Nephron progenitor cell (in vitro differentiated cells): ENCODE results near the gene FAM193A.

Experiments
- DNase-seq: peaks from one replicate; pipeline ENCODE4 v3.0.0; 2021
- H3K27ac Mint-ChIP-seq: 2 replicates; pipeline ENCODE4 v1.8.0; 2021; ENCODE audit warnings: mild to moderate bottlenecking, moderate library complexity, mixed read lengths
- H3K27me3 Mint-ChIP-seq: 2 replicates; pipeline ENCODE4 v1.8.0; 2021; ENCODE audit warnings: mild to moderate bottlenecking, low read depth, mixed read lengths; ENCODE audit not compliant: poor library complexity
- H3K36me3 Mint-ChIP-seq: 2 replicates; pipeline ENCODE4 v1.8.0; 2021; ENCODE audit warnings: low read depth, mixed read lengths
- H3K4me1 Mint-ChIP-seq: 2 replicates; pipeline ENCODE4 v1.8.0; 2021; ENCODE audit warnings: mixed read lengths
- H3K4me3 Mint-ChIP-seq: 2 replicates; pipeline ENCODE4 v1.8.0; 2021; ENCODE audit warnings: mild to moderate bottlenecking, moderate library complexity, mixed read lengths
- H3K9me3 Mint-ChIP-seq: 2 replicates; pipeline ENCODE4 v1.8.0; 2021; ENCODE audit warnings: mild to moderate bottlenecking, moderate library complexity, mixed read lengths
- TF ChIP-seq, protein P1 (sequence below): fragments of 200-600 bp; sonication (generic); IDR thresholded peaks from 2 replicates; pipeline ENCODE4 v1.5.0; 2021; ENCODE audit warnings: antibody characterized with exemption

The FAM193A gene

GRCh38 chr4:2638730-2639129, 102.3 kb downstream of the FAM193A start:
- peaks cover 76% of the 10 kb centered on the region for H3K36me3 Mint-ChIP-seq
- H3K4me3 Mint-ChIP-seq = no peak overlapping the region
- no peak overlapping the region for H3K27ac Mint-ChIP-seq
- TF ChIP-seq, protein P1, sequence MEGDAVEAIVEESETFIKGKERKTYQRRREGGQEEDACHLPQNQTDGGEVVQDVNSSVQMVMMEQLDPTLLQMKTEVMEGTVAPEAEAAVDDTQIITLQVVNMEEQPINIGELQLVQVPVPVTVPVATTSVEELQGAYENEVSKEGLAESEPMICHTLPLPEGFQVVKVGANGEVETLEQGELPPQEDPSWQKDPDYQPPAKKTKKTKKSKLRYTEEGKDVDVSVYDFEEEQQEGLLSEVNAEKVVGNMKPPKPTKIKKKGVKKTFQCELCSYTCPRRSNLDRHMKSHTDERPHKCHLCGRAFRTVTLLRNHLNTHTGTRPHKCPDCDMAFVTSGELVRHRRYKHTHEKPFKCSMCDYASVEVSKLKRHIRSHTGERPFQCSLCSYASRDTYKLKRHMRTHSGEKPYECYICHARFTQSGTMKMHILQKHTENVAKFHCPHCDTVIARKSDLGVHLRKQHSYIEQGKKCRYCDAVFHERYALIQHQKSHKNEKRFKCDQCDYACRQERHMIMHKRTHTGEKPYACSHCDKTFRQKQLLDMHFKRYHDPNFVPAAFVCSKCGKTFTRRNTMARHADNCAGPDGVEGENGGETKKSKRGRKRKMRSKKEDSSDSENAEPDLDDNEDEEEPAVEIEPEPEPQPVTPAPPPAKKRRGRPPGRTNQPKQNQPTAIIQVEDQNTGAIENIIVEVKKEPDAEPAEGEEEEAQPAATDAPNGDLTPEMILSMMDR = no peak
- no peaks in the 10 kb centered on the region for H3K27me3 Mint-ChIP-seq
- no peaks in the 10 kb centered on the region for H3K9me3 Mint-ChIP-seq
- H3K4me1 Mint-ChIP-seq = no peaks in the 10 kb centered on the region
- DNase-seq = no peak

DNA sequence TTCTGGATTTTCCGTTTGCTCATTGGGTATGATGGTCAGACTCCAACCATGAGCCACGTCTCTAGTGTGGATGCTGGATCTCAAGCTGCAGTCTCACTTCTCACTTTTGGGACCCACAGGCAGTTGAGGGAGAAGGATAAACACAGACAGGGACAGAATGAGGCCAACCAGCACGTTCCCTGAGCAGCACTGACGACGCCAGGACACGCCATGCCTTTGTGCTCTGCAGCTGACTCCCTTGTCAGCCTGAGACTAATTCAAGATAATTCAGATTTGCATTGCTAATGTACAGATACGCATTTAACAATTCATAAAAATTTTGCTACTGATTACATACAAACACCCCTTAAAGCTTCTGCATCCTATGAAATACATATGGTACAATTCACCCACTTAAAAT, 106.5 kb downstream of the FAM193A start:
- H3K4me3 Mint-ChIP-seq = no peak overlapping the region
- TF ChIP-seq, protein P1 = no peak
- DNase-seq = no peak
- no peaks in the 10 kb centered on the region for H3K9me3 Mint-ChIP-seq
- peak overlapping the region; percentile 38 for H3K27ac Mint-ChIP-seq
- no peaks in the 10 kb centered on the region for H3K4me1 Mint-ChIP-seq
- no peaks in the 10 kb centered on the region for H3K27me3 Mint-ChIP-seq
- H3K36me3 Mint-ChIP-seq = peaks cover 70% of the 10 kb centered on the region

DNA sequence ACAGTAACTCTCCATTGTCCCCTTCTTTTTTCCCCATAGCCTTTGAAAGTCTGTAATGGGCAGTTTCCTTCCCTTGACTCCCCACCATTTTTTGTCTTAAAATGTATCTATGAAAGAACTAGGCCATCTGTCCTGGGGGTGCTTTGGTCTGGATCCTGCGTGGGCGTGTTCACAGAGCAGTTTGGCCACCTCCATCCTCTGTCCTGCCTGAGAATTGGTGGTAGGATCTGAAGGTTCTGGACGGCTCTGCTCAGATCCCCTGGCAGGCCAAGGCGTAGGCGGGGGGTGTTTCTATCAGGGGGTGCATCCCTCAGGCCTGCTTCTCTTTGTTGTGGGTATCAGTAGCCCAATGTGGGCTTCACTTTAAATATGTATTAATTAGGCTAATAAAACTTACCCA, 107.1 kb downstream of the FAM193A start:
- no peaks in the 10 kb centered on the region for H3K4me1 Mint-ChIP-seq
- H3K27me3 Mint-ChIP-seq = no peaks in the 10 kb centered on the region
- no peak overlapping the region for H3K4me3 Mint-ChIP-seq
- H3K27ac Mint-ChIP-seq = peak overlapping the region; percentile 8
- DNase-seq = no peak
- no peaks in the 10 kb centered on the region for H3K9me3 Mint-ChIP-seq
- peaks cover 75% of the 10 kb centered on the region for H3K36me3 Mint-ChIP-seq
- TF ChIP-seq, protein P1 = no peak

GRCh38 chr4:2646396-2647149, 110.1 kb downstream of the FAM193A start:
- no peak for DNase-seq
- H3K27ac Mint-ChIP-seq = no peak overlapping the region
- peaks cover 77% of the 10 kb centered on the region for H3K36me3 Mint-ChIP-seq
- TF ChIP-seq, protein P1 = no peak
- H3K4me1 Mint-ChIP-seq = peaks cover 2% of the 10 kb centered on the region
- H3K9me3 Mint-ChIP-seq = no peaks in the 10 kb centered on the region
- no peaks in the 10 kb centered on the region for H3K27me3 Mint-ChIP-seq
- no peak overlapping the region for H3K4me3 Mint-ChIP-seq

DNA sequence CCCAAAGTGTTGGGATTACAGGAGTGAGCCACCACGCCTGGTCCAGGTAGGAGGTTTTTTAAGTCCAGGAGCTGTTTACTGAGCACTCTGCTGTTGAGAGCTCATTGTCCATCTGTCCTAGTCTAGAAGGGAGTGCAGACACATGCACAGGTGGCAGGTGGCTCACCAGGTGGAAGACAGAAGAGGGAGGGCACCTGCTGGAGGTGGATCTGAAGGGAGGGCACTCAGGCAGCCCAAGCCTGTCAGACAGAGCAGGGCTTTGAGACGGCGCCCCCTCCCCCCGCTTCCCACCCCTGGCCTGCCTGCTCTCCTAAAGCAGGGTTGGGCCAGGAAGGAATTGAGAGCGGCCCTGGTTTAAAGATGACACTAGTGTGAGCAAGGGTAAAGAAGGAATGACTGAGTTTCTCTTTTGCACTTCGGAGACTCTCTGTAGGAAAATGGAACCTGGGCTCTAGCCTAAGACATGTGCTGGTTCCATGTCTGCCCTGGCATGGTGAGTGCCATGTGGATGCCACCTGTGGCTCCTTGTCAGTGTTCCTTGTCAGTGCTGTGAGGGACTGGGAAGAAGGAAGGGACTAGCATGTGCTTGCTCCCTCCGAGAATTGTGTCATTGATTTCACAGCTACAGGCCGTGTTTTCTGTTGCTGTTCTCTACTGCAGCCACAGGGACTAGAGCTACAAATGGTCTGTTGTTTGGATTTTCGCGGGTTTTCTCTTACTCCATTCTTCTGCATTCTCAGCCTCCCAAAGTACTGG, 111.1 kb downstream of the FAM193A start:
- Mint-ChIP-seq H3K36me3 (peaks cover 79% of the 10 kb centered on the region), H3K4me1 (peaks cover 4% of the 10 kb centered on the region), H3K27ac (no peak overlapping the region), H3K27me3 (no peaks in the 10 kb centered on the region), H3K9me3 (no peaks in the 10 kb centered on the region), H3K4me3 (no peak overlapping the region)
- TF ChIP-seq, protein P1 = no peak
- DNase-seq = no peak
